Endothelial cell of umbilical vein (primary cell): Measurements from ENCODE around the gene C7orf25. TPM values are rescaled to one million over a fixed set of nuclear protein-coding genes. Genes with fewer than 3 reads are reported as not detected.

ENCODE experiments used
- BruUV-seq: library from RNA; stranded (reverse); fragments of 400-500 nt; replicated peaks from 2 replicates; lab custom pipeline; 2021; lab: Mats Ljungman, UMichigan
- CTCF ChIA-PET: fragments of 300-600, 350-600 bp; sonication (Branson Sonifier 250); formaldehyde crosslinking; loops from one replicate; lab custom pipeline; 2021; ENCODE audit warnings: antibody characterized with exemption, inconsistent platforms; lab: Charles Lee
- POLR2A ChIA-PET: fragments of 300-600, 350-600 bp; sonication (Branson Sonifier 250); formaldehyde crosslinking; loops from one replicate; lab custom pipeline; 2021; ENCODE audit warnings: antibody characterized with exemption, inconsistent platforms; lab: Charles Lee
- DNase-seq: peaks from one replicate; pipeline ENCODE4 v3.0.0-alpha.2; 2011; ENCODE audit warnings: low read depth, low spot score
- FAIRE-seq: peaks from 2 replicates; lab custom pipeline; 2011; peaks lifted over from hg19 to GRCh38; lab: Jason Lieb, UNC
- H2AFZ ChIP-seq: 2 replicates; pipeline ENCODE4 v1.6.0; 2012; ENCODE audit warnings: low read depth, low read length, control low read depth, inconsistent platforms
- H3K27ac ChIP-seq: 2 replicates; pipeline ENCODE4 v1.5.1; 2011; ENCODE audit warnings: low read depth, mild to moderate bottlenecking, control low read depth, low read length, moderate library complexity; ENCODE audit not compliant: insufficient read depth
- H3K27me3 ChIP-seq, 2 experiments: 2 replicates each; pipeline versions ENCODE4 v1.6.0 to v1.6.1; 2011; ENCODE audit warnings: low read length in 2 of 2, mixed read lengths in 1 of 2; ENCODE audit not compliant: control insufficient read depth in 2 of 2, insufficient read depth in 2 of 2
- H3K36me3 ChIP-seq, 2 experiments: 2 replicates in 1 of 2; 3 replicates in 1 of 2; pipeline ENCODE4 v1.5.1; 2011; ENCODE audit warnings: low read length in 2 of 2, mild to moderate bottlenecking in 1 of 2, moderate library complexity in 1 of 2; ENCODE audit not compliant: control insufficient read depth in 2 of 2, insufficient read depth in 2 of 2; ENCODE audit errors: extremely low read depth in 1 of 2
- H3K4me1 ChIP-seq: 3 replicates; pipeline ENCODE4 v1.5.1; 2011; ENCODE audit warnings: mild to moderate bottlenecking, low read length; ENCODE audit not compliant: control insufficient read depth, insufficient read depth; ENCODE audit errors: extremely low read depth
- H3K4me2 ChIP-seq: 2 replicates; pipeline ENCODE4 v1.6.1; 2011; ENCODE audit warnings: low read length, control low read depth, mixed read lengths; ENCODE audit not compliant: insufficient read depth
- H3K4me3 ChIP-seq, 3 experiments: fragments of 200-600 bp in 1 of 3; sonication (generic), shearing (Covaris generic) in 1 of 3; replicated peaks in 1 of 3; 2 replicates each; pipeline ENCODE4 v1.5.1; 2011 to 2016; ENCODE audit warnings: control low read depth in 3 of 3, low read length in 3 of 3, mild to moderate bottlenecking in 2 of 3, inconsistent platforms in 1 of 3, low read depth in 1 of 3, moderate library complexity in 1 of 3; ENCODE audit not compliant: insufficient read depth in 1 of 3
- H3K79me2 ChIP-seq: 2 replicates; pipeline ENCODE4 v1.6.0; 2012; ENCODE audit warnings: low read length, inconsistent platforms; ENCODE audit not compliant: control insufficient read depth, insufficient read depth
- H3K9ac ChIP-seq: replicated peaks from 2 replicates; pipeline ENCODE3; 2011; ENCODE audit warnings: low read length, control low read depth; ENCODE audit not compliant: insufficient read depth; ENCODE audit errors: extremely low read depth
- H3K9me1 ChIP-seq: replicated peaks from 3 replicates; pipeline ENCODE4 v1.6.0; 2011; ENCODE audit warnings: mild to moderate bottlenecking, low read length; ENCODE audit not compliant: control insufficient read depth, insufficient read depth; ENCODE audit errors: extremely low read depth
- H3K9me3 ChIP-seq: replicated peaks from 2 replicates; pipeline ENCODE4 v1.5.1; 2012; ENCODE audit warnings: low read length, inconsistent platforms; ENCODE audit not compliant: control insufficient read depth, insufficient read depth
- H4K20me1 ChIP-seq: replicated peaks from 2 replicates; pipeline ENCODE3; 2011; ENCODE audit warnings: mild to moderate bottlenecking, low read length; ENCODE audit not compliant: control insufficient read depth, insufficient read depth; ENCODE audit errors: extremely low read depth
- CTCF ChIP-seq, 2 donors: IDR thresholded peaks; 1 replicate in 1 of 2; 2 replicates in 1 of 2; pipeline ENCODE4 v1.5.1; 2011; ENCODE audit warnings: low read length in 2 of 2, mild to moderate bottlenecking in 2 of 2, moderate library complexity in 2 of 2, control low read depth in 1 of 2, inconsistent platforms in 1 of 2, low read depth in 1 of 2; ENCODE audit not compliant: insufficient read depth in 1 of 2; ENCODE audit errors: extremely low read depth in 1 of 2
- EZH2 ChIP-seq: IDR thresholded peaks from 2 replicates; pipeline ENCODE4 v1.6.1; 2012; ENCODE audit warnings: borderline replicate concordance, low read depth, mild to moderate bottlenecking, moderate library complexity, low read length, inconsistent platforms; ENCODE audit not compliant: severe bottlenecking
- FOS ChIP-seq: IDR thresholded peaks from 2 replicates; pipeline ENCODE4 v1.6.1; 2011; ENCODE audit warnings: mild to moderate bottlenecking, low read length, moderate library complexity, borderline replicate concordance; ENCODE audit not compliant: insufficient read depth
- GATA2 ChIP-seq: IDR thresholded peaks from 2 replicates; pipeline ENCODE4 v1.7.0; 2011; ENCODE audit warnings: low read depth, mild to moderate bottlenecking, moderate library complexity, mixed read lengths, low read length; ENCODE audit not compliant: insufficient read length, insufficient read depth
- JUN ChIP-seq: IDR thresholded peaks from 2 replicates; pipeline ENCODE4 v1.6.1; 2011; ENCODE audit warnings: borderline replicate concordance, low read depth; ENCODE audit not compliant: insufficient read length, insufficient read depth
- MYC ChIP-seq: IDR thresholded peaks from one replicate; pipeline ENCODE4 v1.6.1; 2011; ENCODE audit warnings: mild to moderate bottlenecking, low read depth, low read length
- POLR2A ChIP-seq: IDR thresholded peaks from 2 replicates; pipeline ENCODE4 v1.6.1; 2012; ENCODE audit warnings: low read depth, mild to moderate bottlenecking, control low read depth, low read length
- POLR2AphosphoS5 ChIP-seq: IDR thresholded peaks from 2 replicates; pipeline ENCODE4 v1.6.1; 2012; ENCODE audit warnings: low read depth, mild to moderate bottlenecking, control low read depth, low read length, moderate library complexity; ENCODE audit not compliant: insufficient read depth
- dilution Hi-C: fragments of 300-500 bp; cut with MboI; formaldehyde crosslinking; loops from one replicate; pipeline ENCODE4 v1.15.0; 2019; ENCODE audit warnings: low sequenced_read_pairs; ENCODE audit not compliant: extremely low pct_ligation_motif_present
- intact Hi-C: fragments of 100-400 bp; cut with micrococcal nuclease; formaldehyde crosslinking; loops from one replicate; pipeline ENCODE4 v1.10.0; 2022
- polyA plus RNA-seq, 4 experiments: library from polyadenylated mRNA; depleted of rRNA in 3 of 4; stranded (reverse) in 3 of 4; unstranded in 1 of 4; fragments of >200 nt; gene quantifications; 2 replicates each; pipeline versions ENCODE4 v1.2.1 to v1.2.3, GENCODE V29; 2011 to 2012; ENCODE audit warnings: missing spikeins in 1 of 4
- total RNA-seq: library from RNA; stranded (reverse); gene quantifications from 2 replicates; pipeline ENCODE4 v1.2.3, GENCODE V29; 2021
- TF ChIP-seq, protein P1 (sequence below): IDR thresholded peaks from 2 replicates; pipeline ENCODE4 v1.6.1; 2011; ENCODE audit not compliant: insufficient read depth, insufficient read length

Gene C7orf25
- total and polyA plus RNA-seq, 2 donors (not counting 3 experiments of a cell fraction or from before 2014, with no cell fraction given): 1.4 to 4.5 TPM

GRCh38 chr7:42883950-42884349 lies 27.9 kb downstream of the C7orf25 start:
- BruUV-seq: no TSS peak
- CTCF ChIA-PET: interaction anchor here (1.5 to 3.8 kb wide), 3 partner anchors 41 to 943 kb away, joined by 4 to 20 read pairs (median 4); no protein-coding TSS in a partner anchor
- no peak for FAIRE-seq

GRCh38 chr7:42880392-42880791 lies 31.5 kb downstream of the C7orf25 start:
- no TSS peak for BruUV-seq
- no peaks in the 10 kb centered on the region for H3K4me1 ChIP-seq
- intact Hi-C loops: no loop called here
- H2AFZ ChIP-seq: no peak overlapping the region
- H3K9me3 ChIP-seq: no peaks in the 10 kb centered on the region
- H3K9ac ChIP-seq: no peak overlapping the region
- H3K9me1 ChIP-seq: no peaks in the 10 kb centered on the region
- H3K36me3 ChIP-seq: no peaks in the 10 kb centered on the region
- H3K27me3 ChIP-seq: peaks cover 3 to 6% of the 10 kb centered on the region in 2 experiments
- DNase-seq (no peak), FAIRE-seq (no peak)
- H3K4me3 ChIP-seq: no peak overlapping the region
- H3K27ac ChIP-seq: no peak overlapping the region
- ChIA-PET CTCF (interaction anchor here (1.3 to 6.2 kb wide), 2 partner anchors 841 to 937 kb away, joined by 3 to 354 read pairs; no protein-coding TSS in a partner anchor), POLR2A (no interaction called here)
- no peaks in the 10 kb centered on the region for H3K79me2 ChIP-seq
- no peaks in the 10 kb centered on the region for H4K20me1 ChIP-seq
- TF ChIP-seq POLR2AphosphoS5: no peak
- TF ChIP-seq JUN: no peak
- no peak for TF ChIP-seq EZH2
- TF ChIP-seq, protein P1, sequence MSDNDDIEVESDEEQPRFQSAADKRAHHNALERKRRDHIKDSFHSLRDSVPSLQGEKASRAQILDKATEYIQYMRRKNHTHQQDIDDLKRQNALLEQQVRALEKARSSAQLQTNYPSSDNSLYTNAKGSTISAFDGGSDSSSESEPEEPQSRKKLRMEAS: no peak
- TF ChIP-seq MYC: no peak
- no peak for TF ChIP-seq GATA2
- TF ChIP-seq FOS: no peak
- no peak for TF ChIP-seq POLR2A
- TF ChIP-seq CTCF (IDR thresholded peaks at IDR 0.05; ENCODE audit: extremely low read depth in 1 of 2, insufficient read depth in 1 of 2, low read depth in 1 of 2, low read length in 2 of 2): no peak
- H3K4me2 ChIP-seq: no peak overlapping the region
- dilution Hi-C loops: no loop called here

More at GRCh38 chr7:42883950-42884349, 27.9 kb downstream of the C7orf25 start:
- Histone ChIP-seq H3K9me3 (no peaks in the 10 kb centered on the region), H3K9me1 (no peaks in the 10 kb centered on the region), H3K4me3 (no peak overlapping the region), H3K4me1 (peaks cover 6% of the 10 kb centered on the region), H3K36me3 (no peaks in the 10 kb centered on the region), H2AFZ (no peak overlapping the region), H4K20me1 (no peaks in the 10 kb centered on the region), H3K79me2 (no peaks in the 10 kb centered on the region), H3K4me2 (no peak overlapping the region), H3K27me3 (peaks cover 1 to 8% of the 10 kb centered on the region in 2 experiments), H3K27ac (no peak overlapping the region), H3K9ac (no peak overlapping the region)
- dilution Hi-C loops: no loop called here
- intact Hi-C loops: no loop called here
- no peak for TF ChIP-seq POLR2AphosphoS5
- TF ChIP-seq JUN: no peak
- POLR2A ChIA-PET: no interaction called here
- no peak for DNase-seq
